ENCODE measurements around the gene B3GAT1. TPM values are rescaled to one million over a fixed set of nuclear protein-coding genes. Genes with fewer than 3 reads are reported as not detected.

Gene B3GAT1
- total and polyA plus RNA-seq, 5 donors, result 0.08 to 0.32 (median 0.23) TPM; not detected in 1

DNA sequence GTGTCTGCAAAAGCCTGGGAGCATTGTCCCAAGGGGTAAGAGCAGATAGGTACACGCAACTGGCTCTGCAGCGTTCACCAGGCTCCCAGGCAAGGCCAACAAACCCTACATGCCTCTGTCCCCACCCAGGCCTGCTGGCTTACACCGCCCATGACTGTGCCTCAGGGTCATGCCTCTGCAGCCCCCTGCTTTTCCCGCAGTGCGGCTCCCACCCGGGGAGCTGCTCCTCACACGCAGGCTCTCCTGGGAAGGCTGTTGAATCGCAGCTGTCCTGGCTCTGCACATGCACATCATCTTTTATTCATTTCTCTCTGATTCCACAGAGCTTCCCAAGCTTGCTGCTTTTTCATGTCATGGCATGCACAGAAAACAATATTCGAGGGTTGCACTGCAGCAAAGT is 29.2 kb upstream of the B3GAT1 start:
- intact Hi-C loops (cut with DNase I), result no loop called here
- Histone ChIP-seq H3K4me1 (ENCODE audit: control insufficient read depth, insufficient read depth, low read length) (no peaks in the 10 kb centered on the region), H3K27ac (ENCODE audit: low read length) (no peak overlapping the region), H3K9me3 (ENCODE audit: control insufficient read depth, low read length) (no peaks in the 10 kb centered on the region), H3K27me3 (ENCODE audit: control insufficient read depth, insufficient read depth) (no peaks in the 10 kb centered on the region), H3K4me3 (ENCODE audit: low read length) (no peak overlapping the region)
- ATAC-seq, result no peak
- 67% methylated on average over 9 of the region's 9 CpGs for WGBS
- no peak for DNase-seq

DNA sequence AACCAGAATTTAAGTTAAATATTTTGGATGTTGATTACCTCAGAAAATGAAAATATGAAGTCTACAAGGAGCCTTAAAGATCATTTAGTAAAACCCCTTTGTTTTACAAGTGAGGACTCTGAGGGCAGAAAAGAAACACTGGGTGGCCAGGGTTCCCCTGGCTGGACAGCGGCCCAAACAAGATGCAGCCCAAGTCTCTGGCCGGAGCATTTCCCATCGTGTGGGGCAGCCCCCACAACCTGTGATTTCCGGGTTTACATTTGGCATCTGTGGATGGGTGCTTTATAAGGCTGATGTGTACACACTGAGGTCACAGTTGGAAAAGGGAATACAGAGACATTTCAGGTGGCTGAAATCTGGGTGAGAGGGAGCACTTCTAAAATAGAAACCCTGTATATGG is 28.8 kb upstream of the B3GAT1 start:
- intact Hi-C loops (cut with DNase I), result no loop called here
- no peak for ATAC-seq
- H3K27me3 ChIP-seq (ENCODE audit: control insufficient read depth, insufficient read depth), result no peaks in the 10 kb centered on the region
- no peak overlapping the region for H3K4me3 ChIP-seq (ENCODE audit: low read length)
- no peaks in the 10 kb centered on the region for H3K9me3 ChIP-seq (ENCODE audit: control insufficient read depth, low read length)
- DNase-seq, result no peak
- no peaks in the 10 kb centered on the region for H3K4me1 ChIP-seq (ENCODE audit: control insufficient read depth, insufficient read depth, low read length)
- H3K27ac ChIP-seq (ENCODE audit: low read length), result no peak overlapping the region
- 74% methylated on average over 4 of the region's 4 CpGs for WGBS

DNA sequence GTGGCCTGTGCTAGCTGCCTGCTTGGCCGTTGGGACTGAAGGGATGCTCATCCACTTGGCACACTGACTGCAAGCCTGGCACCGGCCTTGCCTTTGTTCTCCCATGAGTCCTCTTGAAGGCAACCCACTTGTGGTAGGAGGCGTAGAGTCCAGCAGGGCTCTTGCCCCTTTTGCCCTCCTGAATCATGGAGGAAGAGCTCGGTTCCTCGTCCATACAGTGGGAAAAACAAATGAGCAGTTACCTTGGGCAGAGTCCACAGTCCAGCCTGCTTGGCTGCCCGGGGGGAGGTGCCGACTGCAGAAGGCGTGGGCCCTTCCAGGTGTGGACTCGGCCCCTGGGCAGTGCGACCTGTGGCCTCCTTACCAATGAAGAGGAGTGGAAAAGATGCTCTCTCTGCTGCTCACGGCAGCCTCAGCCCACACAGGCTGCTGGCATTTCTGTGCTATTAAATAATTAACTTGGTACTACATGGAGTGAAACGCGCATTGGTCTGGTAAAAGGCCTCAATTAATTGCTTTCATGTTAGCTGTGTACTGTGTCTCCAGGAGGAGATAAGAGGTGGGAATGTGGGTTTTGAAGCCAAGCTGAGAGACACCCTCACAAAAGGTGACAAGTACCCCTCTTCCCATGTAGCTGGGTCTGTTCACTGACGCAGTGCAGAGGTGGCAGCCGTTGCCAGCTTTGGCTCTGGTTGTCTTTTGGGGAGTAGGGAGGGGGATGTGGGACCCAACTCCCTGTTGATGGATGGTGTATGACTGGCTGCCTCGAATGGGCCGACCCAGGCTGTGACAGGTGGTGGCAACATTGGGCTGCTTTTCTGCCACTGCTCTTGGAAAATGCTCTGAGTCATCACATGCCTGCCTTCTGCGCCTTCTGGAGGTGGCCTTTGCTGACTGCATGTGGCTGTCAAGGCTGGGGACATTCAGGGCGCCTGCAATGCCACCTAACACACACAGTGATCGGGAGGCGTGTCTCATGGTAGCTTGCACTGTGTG is 26.8 kb upstream of the B3GAT1 start:
- Histone ChIP-seq H3K27me3 (ENCODE audit: control insufficient read depth, insufficient read depth) (no peaks in the 10 kb centered on the region), H3K9me3 (ENCODE audit: control insufficient read depth, low read length) (no peaks in the 10 kb centered on the region), H3K27ac (ENCODE audit: low read length) (no peak overlapping the region), H3K4me3 (ENCODE audit: low read length) (no peak overlapping the region), H3K4me1 (ENCODE audit: control insufficient read depth, insufficient read depth, low read length) (no peaks in the 10 kb centered on the region)
- ATAC-seq (peak in 1 of 2 donors; percentile 17), DNase-seq (no peak)
- intact Hi-C loops (cut with DNase I), result no loop called here
- 69% methylated on average over 21 of the region's 21 CpGs for WGBS

DNA sequence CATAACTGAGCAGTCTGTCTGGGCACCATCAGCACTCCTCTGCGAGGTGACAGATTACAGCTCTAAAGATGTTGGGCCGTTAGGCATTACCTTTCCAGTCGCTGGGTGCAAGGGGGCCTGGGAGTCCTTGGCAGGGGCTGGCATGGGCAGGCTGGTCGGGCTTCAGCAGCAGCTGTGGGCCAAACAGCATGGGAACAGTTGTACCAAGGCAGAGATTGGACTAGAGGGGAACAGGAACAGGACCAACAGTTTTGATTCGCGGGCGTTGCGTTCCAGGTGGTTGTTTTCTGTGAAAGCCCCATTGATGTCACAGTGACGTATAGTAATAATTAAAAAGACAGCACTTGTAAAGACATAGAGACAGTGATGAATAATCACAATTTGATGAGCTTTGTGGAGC is 25.8 kb upstream of the B3GAT1 start:
- Histone ChIP-seq H3K9me3 (ENCODE audit: control insufficient read depth, low read length) (no peaks in the 10 kb centered on the region), H3K4me1 (ENCODE audit: control insufficient read depth, insufficient read depth, low read length) (no peaks in the 10 kb centered on the region), H3K27me3 (ENCODE audit: control insufficient read depth, insufficient read depth) (no peaks in the 10 kb centered on the region), H3K27ac (ENCODE audit: low read length) (no peak overlapping the region), H3K4me3 (ENCODE audit: low read length) (no peak overlapping the region)
- no peak for ATAC-seq
- WGBS, result 70% methylated on average over 9 of the region's 9 CpGs
- no peak for DNase-seq
- intact Hi-C loops (cut with DNase I), result no loop called here

DNA sequence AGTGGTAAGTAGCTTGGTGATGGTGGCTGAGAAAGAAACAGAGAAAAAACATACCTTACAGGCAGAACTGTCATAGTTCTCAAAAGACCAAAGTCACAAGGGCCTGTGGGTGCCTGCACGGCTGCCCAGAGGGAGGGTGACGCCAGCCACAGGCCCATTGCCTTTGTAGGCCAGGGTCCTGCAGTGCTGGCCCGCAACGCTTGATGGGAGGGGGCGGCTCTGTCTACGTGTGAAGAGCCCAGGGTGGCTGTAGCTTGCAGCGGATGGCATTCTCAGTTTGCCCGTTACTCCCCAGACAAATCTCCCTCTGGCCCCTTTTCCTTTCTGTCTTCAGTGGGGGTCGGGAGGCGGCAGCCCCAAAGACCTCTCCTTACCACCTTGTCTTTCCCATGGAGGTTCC is 24.7 kb upstream of the B3GAT1 start:
- no peaks in the 10 kb centered on the region for H3K9me3 ChIP-seq (ENCODE audit: control insufficient read depth, low read length)
- H3K27me3 ChIP-seq (ENCODE audit: control insufficient read depth, insufficient read depth), result no peaks in the 10 kb centered on the region
- no peak overlapping the region for H3K27ac ChIP-seq (ENCODE audit: low read length)
- no peaks in the 10 kb centered on the region for H3K4me1 ChIP-seq (ENCODE audit: control insufficient read depth, insufficient read depth, low read length)
- ATAC-seq (no peak), DNase-seq (no peak)
- WGBS, result 90% methylated on average over 10 of the region's 10 CpGs
- no peak overlapping the region for H3K4me3 ChIP-seq (ENCODE audit: low read length)
- intact Hi-C loops (cut with DNase I), result no loop called here

DNA sequence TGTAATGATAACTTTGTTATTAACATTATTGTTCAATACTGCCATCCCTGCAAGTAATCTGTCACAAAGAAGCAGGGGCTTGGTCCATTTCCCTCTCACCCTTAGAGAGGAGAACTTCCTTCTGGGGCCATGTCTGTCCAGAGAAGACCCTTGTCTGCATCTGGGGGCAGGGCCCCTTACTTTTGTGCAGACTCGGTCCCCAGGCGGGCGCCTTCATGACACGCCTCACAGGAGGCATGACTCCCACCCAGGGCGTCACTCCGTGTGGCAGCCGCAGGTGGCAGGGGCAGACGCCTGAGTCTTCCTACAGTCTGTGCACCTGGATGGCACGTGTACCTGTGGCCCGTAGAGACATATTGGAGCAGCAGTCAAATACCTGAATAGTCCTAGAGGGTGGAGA is 21.8 kb upstream of the B3GAT1 start:
- 78% methylated on average over 10 of the region's 10 CpGs for WGBS

DNA sequence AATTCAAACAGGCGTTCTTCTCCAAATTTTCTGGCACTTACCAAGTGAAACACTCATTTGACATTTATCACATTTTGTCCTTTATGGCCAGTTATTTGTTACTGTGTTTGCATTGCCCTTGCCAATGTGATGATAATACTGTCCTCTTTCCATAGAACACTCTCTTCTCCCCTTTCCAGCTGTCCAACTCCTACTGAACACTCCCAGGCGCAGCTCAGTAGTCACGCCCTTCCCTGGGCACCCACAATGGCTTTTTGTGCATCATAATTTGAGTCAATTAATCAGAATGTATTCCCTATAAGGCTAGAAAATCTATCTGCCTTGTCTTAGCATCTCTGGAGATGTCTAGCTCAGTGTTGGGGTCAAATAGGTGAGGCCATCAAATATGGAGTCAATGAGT is 21.2 kb upstream of the B3GAT1 start:
- Histone ChIP-seq H3K27me3 (ENCODE audit: control insufficient read depth, insufficient read depth) (no peaks in the 10 kb centered on the region), H3K27ac (ENCODE audit: low read length) (no peak overlapping the region), H3K4me1 (ENCODE audit: control insufficient read depth, insufficient read depth, low read length) (no peaks in the 10 kb centered on the region), H3K9me3 (ENCODE audit: control insufficient read depth, low read length) (no peaks in the 10 kb centered on the region), H3K4me3 (ENCODE audit: low read length) (no peak overlapping the region)
- DNase-seq (no peak), ATAC-seq (no peak)
- 73% methylated on average over 3 of the region's 3 CpGs for WGBS
- intact Hi-C loops (cut with DNase I), result no loop called here

More for the DNA sequence above, 21.8 kb upstream of the B3GAT1 start:
- ATAC-seq, result no peak
- Histone ChIP-seq H3K27me3 (ENCODE audit: control insufficient read depth, insufficient read depth) (no peaks in the 10 kb centered on the region), H3K4me1 (ENCODE audit: control insufficient read depth, insufficient read depth, low read length) (no peaks in the 10 kb centered on the region), H3K9me3 (ENCODE audit: control insufficient read depth, low read length) (no peaks in the 10 kb centered on the region), H3K4me3 (ENCODE audit: low read length) (no peak overlapping the region), H3K27ac (ENCODE audit: low read length) (no peak overlapping the region)
- no peak for DNase-seq
- intact Hi-C loops (cut with DNase I), result no loop called here

DNA sequence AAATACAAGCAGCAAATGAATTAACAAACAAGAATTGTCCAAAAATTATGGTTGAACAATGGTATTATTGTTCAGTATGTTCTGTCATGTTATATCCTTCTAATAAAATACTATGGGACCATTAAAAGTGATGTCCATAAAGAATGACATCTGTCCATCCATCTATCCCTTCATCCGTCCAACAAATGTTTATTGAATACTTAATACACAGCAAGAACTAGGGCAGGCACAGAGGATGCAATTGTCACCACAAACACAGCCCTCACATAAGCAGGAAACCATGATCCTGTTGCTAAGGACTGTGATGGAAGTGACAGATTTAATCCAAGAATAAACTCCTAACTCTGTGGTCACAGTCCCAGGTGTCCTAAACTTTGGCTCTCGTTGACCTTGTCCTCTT is 20.7 kb upstream of the B3GAT1 start:
- Histone ChIP-seq H3K4me1 (ENCODE audit: control insufficient read depth, insufficient read depth, low read length) (no peaks in the 10 kb centered on the region), H3K27ac (ENCODE audit: low read length) (no peak overlapping the region), H3K27me3 (ENCODE audit: control insufficient read depth, insufficient read depth) (no peaks in the 10 kb centered on the region), H3K4me3 (ENCODE audit: low read length) (no peak overlapping the region), H3K9me3 (ENCODE audit: control insufficient read depth, low read length) (no peaks in the 10 kb centered on the region)
- no peak for DNase-seq
- intact Hi-C loops (cut with DNase I), result no loop called here
- WGBS, result 24% methylated on average over 2 of the region's 2 CpGs
- no peak for ATAC-seq

DNA sequence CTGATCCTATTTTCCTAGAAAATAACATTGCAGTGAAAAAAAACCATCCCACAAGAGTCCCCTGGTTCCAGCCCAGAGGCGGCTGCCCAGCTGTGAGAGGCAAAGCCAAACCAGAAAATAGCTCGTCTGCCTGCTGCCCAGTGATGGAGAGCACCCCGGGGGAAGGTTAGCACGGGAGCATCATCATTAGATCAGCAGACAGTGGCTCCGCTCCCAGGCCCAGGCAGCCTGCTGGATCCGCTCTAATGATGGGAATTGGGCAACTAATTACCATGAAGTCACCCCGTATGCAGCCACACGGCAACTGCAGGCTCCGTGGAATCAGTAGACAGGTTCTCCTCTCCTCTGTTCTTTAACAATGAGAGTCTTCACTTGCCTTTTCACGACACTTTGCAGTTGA is 17.1 kb upstream of the B3GAT1 start:
- intact Hi-C loops (cut with DNase I), result no loop called here
- Histone ChIP-seq H3K4me1 (ENCODE audit: control insufficient read depth, insufficient read depth, low read length) (no peaks in the 10 kb centered on the region), H3K9me3 (ENCODE audit: control insufficient read depth, low read length) (no peaks in the 10 kb centered on the region), H3K27ac (ENCODE audit: low read length) (no peak overlapping the region), H3K4me3 (ENCODE audit: low read length) (no peak overlapping the region), H3K27me3 (ENCODE audit: control insufficient read depth, insufficient read depth) (no peaks in the 10 kb centered on the region)
- DNase-seq (no peak), ATAC-seq (no peak)
- 70% methylated on average over 10 of the region's 10 CpGs for WGBS

DNA sequence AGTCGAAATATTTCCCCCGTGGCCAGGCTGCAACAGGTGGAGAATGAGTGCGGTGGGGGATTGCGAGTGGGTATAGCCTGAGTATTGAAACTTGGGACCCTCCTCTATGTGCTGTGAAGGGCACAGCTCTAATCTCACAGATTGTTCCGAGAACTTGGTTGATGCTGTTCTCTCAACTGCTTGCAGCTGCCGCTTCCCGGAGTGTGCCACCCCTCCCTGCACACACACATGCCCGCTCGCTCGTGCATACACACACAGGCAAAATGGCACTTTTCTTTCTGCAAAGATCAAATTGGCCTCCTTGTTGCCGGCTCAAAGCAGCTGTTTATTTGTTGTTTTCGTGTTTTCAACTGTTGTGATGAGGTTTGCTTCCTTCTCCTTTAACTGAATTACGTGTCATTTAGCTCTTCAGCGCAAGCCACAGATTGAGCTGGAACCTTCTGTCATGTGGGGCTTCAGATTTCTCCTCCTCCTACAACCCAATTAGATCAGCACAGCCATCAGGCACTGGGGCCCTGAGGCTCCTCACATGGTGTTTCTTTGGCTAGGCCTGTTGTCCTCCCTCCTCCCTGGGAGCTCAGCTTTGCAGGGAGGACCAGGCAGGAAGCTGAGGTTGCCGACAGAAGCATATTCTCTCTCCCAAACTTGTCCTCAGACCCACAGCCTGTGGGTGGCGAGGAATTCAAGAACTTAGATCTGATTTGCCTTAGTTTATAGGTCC is 13.9 kb upstream of the B3GAT1 start:
- 74% methylated on average over 16 of the region's 16 CpGs for WGBS

DNA sequence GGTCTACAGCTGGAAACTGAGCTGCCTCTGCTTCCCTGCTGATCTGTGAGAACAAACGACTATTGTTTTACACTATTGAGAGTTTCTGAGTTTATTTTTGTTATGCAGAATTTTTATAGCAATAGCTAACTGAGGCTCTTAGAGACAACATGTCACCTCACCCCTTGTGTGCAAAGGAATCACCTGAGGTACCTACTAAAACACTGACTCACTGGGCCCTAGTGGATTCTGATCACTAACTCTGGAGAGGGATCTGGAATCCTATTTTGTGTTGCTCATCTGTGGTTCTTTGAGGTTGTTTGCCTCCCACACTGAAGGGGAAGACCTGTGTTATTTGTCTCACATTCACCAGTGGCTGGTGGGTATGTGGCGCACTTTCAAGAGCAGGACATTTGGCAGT is 13.4 kb upstream of the B3GAT1 start:
- Histone ChIP-seq H3K9me3 (ENCODE audit: control insufficient read depth, low read length) (no peaks in the 10 kb centered on the region), H3K27ac (ENCODE audit: low read length) (no peak overlapping the region), H3K4me3 (ENCODE audit: low read length) (no peak overlapping the region), H3K4me1 (ENCODE audit: control insufficient read depth, insufficient read depth, low read length) (no peaks in the 10 kb centered on the region), H3K27me3 (ENCODE audit: control insufficient read depth, insufficient read depth) (no peaks in the 10 kb centered on the region)
- no peak for ATAC-seq
- DNase-seq, result no peak
- WGBS, result 68% methylated on average over 2 of the region's 2 CpGs
- intact Hi-C loops (cut with DNase I), result no loop called here

More for the DNA sequence above, 13.9 kb upstream of the B3GAT1 start:
- intact Hi-C loops (cut with DNase I), result no loop called here
- Histone ChIP-seq H3K4me1 (ENCODE audit: control insufficient read depth, insufficient read depth, low read length) (no peaks in the 10 kb centered on the region), H3K27me3 (ENCODE audit: control insufficient read depth, insufficient read depth) (no peaks in the 10 kb centered on the region), H3K9me3 (ENCODE audit: control insufficient read depth, low read length) (no peaks in the 10 kb centered on the region), H3K4me3 (ENCODE audit: low read length) (no peak overlapping the region), H3K27ac (ENCODE audit: low read length) (no peak overlapping the region)
- DNase-seq (no peak), ATAC-seq (no peak)
